ENCODE results near the gene CLIC1. TPM values are rescaled to one million over a fixed set of nuclear protein-coding genes. Genes with fewer than 3 reads are reported as not detected.
"Not testable (repeated sequence)": the region's sequence is repeated elsewhere in the genome, so short reads cannot be mapped to it uniquely, and the experiment has no call there.

Gene CLIC1
- total RNA-seq, 1 experiment from 2014 or later: 1,071 TPM

- Histone ChIP-seq H3K9me3 (replicated peaks) (no peaks in the 10 kb centered on the region), H3K27ac (no peak overlapping the region), H3K27me3 (replicated peaks) (no peaks in the 10 kb centered on the region), H3K4me1 (replicated peaks) (peaks cover 3% of the 10 kb centered on the region; the same call in 1 of the 2 replicates), H3K36me3 (no peaks in the 10 kb centered on the region), H3K4me3 (no peak overlapping the region)
- no peak for DNase-seq (ENCODE audit: low read depth in 1 of 2, low spot score in 2 of 2)
Observed at GRCh38 chr6:31717499-31718222, 18.7 kb downstream of the CLIC1 start.

GRCh38 chr6:31715022-31715958, 21.0 kb downstream of the CLIC1 start, which contains the start of gene LY6G6D:
LY6G6D (plus strand) TSS chr6:31715348; CDS start chr6:31715356, 8 bp downstream.
- H3K27me3 ChIP-seq (replicated peaks): no peaks in the 10 kb centered on the region

GRCh38 chr6:31713991-31714684, 22.2 kb downstream of the CLIC1 start:
- Histone ChIP-seq H3K9me3 (replicated peaks) (no peaks in the 10 kb centered on the region), H3K4me3 (no peak overlapping the region), H3K36me3 (no peaks in the 10 kb centered on the region), H3K27me3 (replicated peaks) (no peaks in the 10 kb centered on the region), H3K4me1 (replicated peaks) (peaks cover 3% of the 10 kb centered on the region; the same call in 1 of the 2 replicates), H3K27ac (no peak overlapping the region)
- no peak for DNase-seq (ENCODE audit: low read depth in 1 of 2, low spot score in 2 of 2)

More at GRCh38 chr6:31715022-31715958, 21.0 kb downstream of the CLIC1 start, which contains the start of gene LY6G6D:
- Histone ChIP-seq H3K9me3 (replicated peaks) (no peaks in the 10 kb centered on the region), H3K4me1 (replicated peaks) (peaks cover 3% of the 10 kb centered on the region; the same call in 1 of the 2 replicates), H3K36me3 (no peaks in the 10 kb centered on the region), H3K4me3 (no peak within 1 kb of the TSS), H3K27ac (no peak within 1 kb of the TSS)
- no peak for DNase-seq (ENCODE audit: low read depth in 1 of 2, low spot score in 2 of 2)

- no peaks in the 10 kb centered on the region for H3K9me3 ChIP-seq (replicated peaks)
- DNase-seq (ENCODE audit: low read depth in 1 of 2, low spot score in 2 of 2): no peak
- H3K36me3 ChIP-seq: no peaks in the 10 kb centered on the region
- H3K27ac ChIP-seq: no peak overlapping the region
- H3K4me3 ChIP-seq: no peak overlapping the region
- H3K27me3 ChIP-seq (replicated peaks): no peaks in the 10 kb centered on the region
- H3K4me1 ChIP-seq (replicated peaks): peaks cover 3% of the 10 kb centered on the region; the same call in 1 of the 2 replicates
Observed at GRCh38 chr6:31713465-31713864, 22.9 kb downstream of the CLIC1 start.

DNA sequence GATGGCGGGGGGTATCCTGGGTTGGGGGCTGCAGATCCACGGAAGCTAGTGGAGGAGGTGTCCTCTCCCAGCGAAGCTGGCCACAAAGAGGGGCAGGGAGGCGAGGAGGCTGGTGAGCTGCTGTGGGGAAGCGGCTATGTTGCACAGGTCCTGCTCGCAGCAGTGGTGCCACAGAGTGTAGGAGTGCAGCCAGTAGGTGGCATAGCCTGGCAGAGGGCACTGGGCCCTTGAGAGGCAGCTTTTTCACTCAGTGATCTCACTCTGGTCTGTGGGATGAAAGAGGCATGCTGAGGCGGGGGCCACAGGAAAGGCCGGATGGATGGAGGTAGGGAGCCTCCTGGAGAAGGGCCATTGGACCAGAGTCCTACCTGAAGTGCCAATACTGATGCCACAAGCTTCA, 24.0 kb downstream of the CLIC1 start:
- DNase-seq (ENCODE audit: low read depth in 1 of 2, low spot score in 2 of 2): no peak
- Histone ChIP-seq H3K4me3 (no peak overlapping the region), H3K4me1 (replicated peaks) (peaks cover 3% of the 10 kb centered on the region; the same call in 1 of the 2 replicates)

GRCh38 chr6:31711233-31711632, 25.1 kb downstream of the CLIC1 start:
- no peak for DNase-seq (ENCODE audit: low read depth in 1 of 2, low spot score in 2 of 2)
- H3K36me3 ChIP-seq: no peaks in the 10 kb centered on the region
- H3K27ac ChIP-seq: no peak overlapping the region
- no peak overlapping the region for H3K4me3 ChIP-seq
- H3K27me3 ChIP-seq (replicated peaks): no peaks in the 10 kb centered on the region
- H3K9me3 ChIP-seq (replicated peaks): no peaks in the 10 kb centered on the region
- peaks cover 3% of the 10 kb centered on the region; the same call in 1 of the 2 replicates for H3K4me1 ChIP-seq (replicated peaks)

More for the DNA sequence above, 24.0 kb downstream of the CLIC1 start:
- H3K36me3 ChIP-seq: no peaks in the 10 kb centered on the region
- no peak overlapping the region for H3K27ac ChIP-seq
- no peaks in the 10 kb centered on the region for H3K9me3 ChIP-seq (replicated peaks)
- H3K27me3 ChIP-seq (replicated peaks): no peaks in the 10 kb centered on the region

GRCh38 chr6:31710523-31711219, 25.7 kb downstream of the CLIC1 start:
- peaks cover 3% of the 10 kb centered on the region; the same call in 1 of the 2 replicates for H3K4me1 ChIP-seq (replicated peaks)
- H3K4me3 ChIP-seq: no peak overlapping the region
- no peak for DNase-seq (ENCODE audit: low read depth in 1 of 2, low spot score in 2 of 2)
- no peak overlapping the region for H3K27ac ChIP-seq
- no peaks in the 10 kb centered on the region for H3K27me3 ChIP-seq (replicated peaks)
- H3K36me3 ChIP-seq: no peaks in the 10 kb centered on the region
- no peaks in the 10 kb centered on the region for H3K9me3 ChIP-seq (replicated peaks)

GRCh38 chr6:31709157-31709556, 27.2 kb downstream of the CLIC1 start:
- not testable (repeated sequence) for H3K36me3 ChIP-seq; H3K9me3 ChIP-seq (replicated peaks); DNase-seq (ENCODE audit: low read depth in 1 of 2, low spot score in 2 of 2); H3K4me1 ChIP-seq (replicated peaks); H3K4me3 ChIP-seq; H3K27ac ChIP-seq; H3K27me3 ChIP-seq (replicated peaks)

DNA sequence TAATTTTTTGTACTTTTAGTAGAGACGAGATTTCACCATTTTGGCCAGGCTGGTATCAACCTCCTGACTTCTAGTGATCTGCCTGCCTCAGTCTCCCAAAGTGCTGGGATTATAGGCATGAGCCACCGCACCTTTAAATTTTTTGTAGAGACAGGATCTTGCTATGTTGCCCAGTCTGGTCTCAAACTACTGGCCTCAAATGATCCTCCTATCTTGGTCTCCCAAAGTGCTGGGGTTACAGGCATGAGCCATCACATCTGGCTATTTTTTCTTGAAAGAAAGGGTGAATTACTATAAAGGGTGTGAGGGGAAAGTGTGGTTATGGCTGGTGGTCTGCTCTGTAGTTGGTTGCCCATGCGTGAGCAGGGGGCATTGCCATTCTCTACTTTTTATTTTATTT, 28.1 kb downstream of the CLIC1 start:
- no peak overlapping the region for H3K27ac ChIP-seq
- H3K4me1 ChIP-seq (replicated peaks): peaks cover 15% of the 10 kb centered on the region
- no peaks in the 10 kb centered on the region for H3K27me3 ChIP-seq (replicated peaks)
- no peaks in the 10 kb centered on the region for H3K36me3 ChIP-seq
- H3K9me3 ChIP-seq (replicated peaks): no peaks in the 10 kb centered on the region
- no peak overlapping the region for H3K4me3 ChIP-seq
- no peak for DNase-seq (ENCODE audit: low read depth in 1 of 2, low spot score in 2 of 2)

DNA sequence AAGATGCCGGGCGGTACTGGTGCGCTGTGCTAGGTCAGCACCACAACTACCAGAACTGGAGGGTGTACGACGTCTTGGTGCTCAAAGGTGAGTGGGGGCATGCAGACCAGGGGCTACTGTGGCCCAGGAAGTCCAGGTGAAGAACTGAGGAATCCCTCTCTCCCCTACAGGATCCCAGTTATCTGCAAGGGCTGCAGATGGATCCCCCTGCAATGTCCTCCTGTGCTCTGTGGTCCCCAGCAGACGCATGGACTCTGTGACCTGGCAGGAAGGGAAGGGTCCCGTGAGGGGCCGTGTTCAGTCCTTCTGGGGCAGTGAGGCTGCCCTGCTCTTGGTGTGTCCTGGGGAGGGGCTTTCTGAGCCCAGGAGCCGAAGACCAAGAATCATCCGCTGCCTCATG, 28.6 kb downstream of the CLIC1 start:
- H3K27me3 ChIP-seq (replicated peaks): no peaks in the 10 kb centered on the region
- DNase-seq (ENCODE audit: low read depth in 1 of 2, low spot score in 2 of 2): no peak

DNA sequence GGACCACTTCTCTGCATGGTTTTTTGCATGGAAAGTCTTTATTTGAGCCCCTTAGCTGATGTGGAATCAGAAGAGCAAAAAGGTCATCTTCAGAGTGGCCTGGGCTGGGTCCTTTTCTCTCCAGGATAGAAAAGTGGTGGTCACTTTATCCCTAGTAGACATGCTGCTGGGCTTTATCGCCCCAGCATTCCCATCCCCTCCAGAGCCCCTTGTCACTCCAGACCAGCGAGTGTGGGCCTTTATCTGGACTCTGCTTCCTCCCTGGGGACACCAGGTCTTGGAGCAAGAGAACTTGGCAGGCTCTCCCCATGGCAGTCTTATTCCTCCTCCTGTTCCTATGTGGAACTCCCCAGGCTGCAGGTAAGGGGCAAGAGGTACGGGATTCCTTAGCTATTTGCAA, 29.7 kb downstream of the CLIC1 start, which contains the start of gene LY6G6F:
LY6G6F (plus strand) TSS at position 268 of the 400 bp plus-strand sequence; CDS start at position 309, 41 bp downstream.
- Histone ChIP-seq H3K27me3 (replicated peaks) (no peaks in the 10 kb centered on the region), H3K9me3 (replicated peaks) (no peaks in the 10 kb centered on the region), H3K4me1 (replicated peaks) (peaks cover 19% of the 10 kb centered on the region), H3K4me3 (no peak within 1 kb of the TSS), H3K36me3 (0 out of 2 replicates have a peak, but pooled peaks cover under 1% of the 10 kb centered on the region), H3K27ac (no peak within 1 kb of the TSS)
- DNase-seq (ENCODE audit: low read depth in 1 of 2, low spot score in 2 of 2): no peak

More for the DNA sequence above, 28.6 kb downstream of the CLIC1 start:
- Histone ChIP-seq H3K9me3 (replicated peaks) (no peaks in the 10 kb centered on the region), H3K27ac (no peak overlapping the region), H3K4me3 (no peak overlapping the region), H3K36me3 (no peaks in the 10 kb centered on the region), H3K4me1 (replicated peaks) (peaks cover 15% of the 10 kb centered on the region)

DNA sequence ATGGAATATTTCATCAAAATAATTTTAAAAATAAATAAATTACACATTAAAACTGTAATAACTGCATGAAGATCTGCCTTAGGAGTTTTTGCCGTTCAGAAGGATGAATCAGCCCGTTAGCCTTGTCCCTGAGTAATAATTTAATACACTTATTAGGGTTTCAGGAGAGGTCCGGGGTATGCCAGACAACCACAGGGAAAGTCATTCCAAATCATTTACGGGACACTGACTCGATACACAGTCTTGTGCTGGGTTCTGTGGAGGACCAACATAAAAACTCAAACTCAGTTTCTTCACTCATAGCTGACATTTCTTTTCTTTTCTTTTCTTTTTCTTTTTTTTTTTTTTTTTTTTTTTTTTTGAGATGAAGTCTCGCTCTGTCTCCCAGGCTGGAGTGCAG, 30.4 kb downstream of the CLIC1 start:
- Histone ChIP-seq H3K27ac (no peak overlapping the region), H3K4me3 (no peak overlapping the region), H3K27me3 (replicated peaks) (no peaks in the 10 kb centered on the region), H3K36me3 (0 out of 2 replicates have a peak, but pooled peaks cover 4% of the 10 kb centered on the region), H3K4me1 (replicated peaks) (peaks cover 21% of the 10 kb centered on the region), H3K9me3 (replicated peaks) (no peaks in the 10 kb centered on the region)
- no peak for DNase-seq (ENCODE audit: low read depth in 1 of 2, low spot score in 2 of 2)

All from SJSA1 (cell line).